Astrocyte (in vitro differentiated cells and primary cell): ENCODE measurements around the gene CERS3. TPM values are rescaled to one million over a fixed set of nuclear protein-coding genes. Genes with fewer than 3 reads are reported as not detected.

ENCODE experiments used
- DNase-seq: peaks from one replicate; pipeline ENCODE4 v3.0.0-alpha.2; 2010; ENCODE audit warnings: low read depth
- FAIRE-seq: peaks from 2 replicates; lab custom pipeline; 2011; peaks lifted over from hg19 to GRCh38; lab: Jason Lieb, UNC
- H2AFZ ChIP-seq: 2 replicates; pipeline ENCODE4 v1.6.0; 2012; ENCODE audit warnings: low read depth, low read length, inconsistent platforms
- H3K27ac ChIP-seq: 2 replicates; pipeline ENCODE4 v1.5.1; 2011; ENCODE audit warnings: low read depth, low read length, inconsistent platforms
- H3K27me3 ChIP-seq: 2 replicates; pipeline ENCODE4 v1.6.0; 2011; ENCODE audit warnings: low read length, inconsistent platforms; ENCODE audit not compliant: insufficient read depth
- H3K36me3 ChIP-seq: 2 replicates; pipeline ENCODE4 v1.5.1; 2011; ENCODE audit warnings: low read length, inconsistent platforms; ENCODE audit not compliant: insufficient read depth
- H3K4me1 ChIP-seq: 2 replicates; pipeline ENCODE4 v1.5.1; 2011; ENCODE audit warnings: low read length, inconsistent platforms; ENCODE audit not compliant: insufficient read depth
- H3K4me2 ChIP-seq: 2 replicates; pipeline ENCODE4 v1.6.0; 2012; ENCODE audit warnings: low read length, inconsistent platforms
- H3K4me3 ChIP-seq: 2 replicates; pipeline ENCODE4 v1.5.1; 2011; ENCODE audit warnings: low read depth, mild to moderate bottlenecking, low read length, inconsistent platforms; ENCODE audit not compliant: insufficient read depth
- H3K79me2 ChIP-seq: 2 replicates; pipeline ENCODE4 v1.6.0; 2012; ENCODE audit warnings: mild to moderate bottlenecking, low read length, inconsistent platforms; ENCODE audit not compliant: insufficient read depth
- H3K9ac ChIP-seq: 2 replicates; pipeline ENCODE4 v1.6.0; 2012; ENCODE audit warnings: mild to moderate bottlenecking, low read length, inconsistent platforms
- H3K9me3 ChIP-seq: 2 replicates; pipeline ENCODE4 v1.5.1; 2012; ENCODE audit warnings: low read depth, mild to moderate bottlenecking, low read length, inconsistent platforms; ENCODE audit not compliant: insufficient read depth
- H4K20me1 ChIP-seq: 2 replicates; pipeline ENCODE4 v1.6.0; 2012; ENCODE audit warnings: low read length, inconsistent platforms; ENCODE audit not compliant: insufficient read depth
- H3K27ac Mint-ChIP-seq: one replicate; pipeline ENCODE4 v1.8.0; 2021; ENCODE audit warnings: mild to moderate bottlenecking, mixed read lengths; ENCODE audit not compliant: unreplicated experiment
- H3K27me3 Mint-ChIP-seq: one replicate; pipeline ENCODE4 v1.8.0; 2021; ENCODE audit warnings: low read depth, mixed read lengths; ENCODE audit not compliant: unreplicated experiment
- H3K36me3 Mint-ChIP-seq: one replicate; pipeline ENCODE4 v1.8.0; 2021; ENCODE audit warnings: low read depth, mixed read lengths; ENCODE audit not compliant: unreplicated experiment
- H3K4me1 Mint-ChIP-seq: one replicate; pipeline ENCODE4 v1.8.0; 2021; ENCODE audit warnings: low read depth, mixed read lengths; ENCODE audit not compliant: unreplicated experiment
- H3K4me3 Mint-ChIP-seq: one replicate; pipeline ENCODE4 v1.8.0; 2021; ENCODE audit warnings: mild to moderate bottlenecking, moderate library complexity, mixed read lengths; ENCODE audit not compliant: unreplicated experiment
- H3K9me3 Mint-ChIP-seq: one replicate; pipeline ENCODE4 v1.8.0; 2021; ENCODE audit warnings: mild to moderate bottlenecking, mixed read lengths; ENCODE audit not compliant: unreplicated experiment
- CTCF ChIP-seq: IDR thresholded peaks from 2 replicates; pipeline ENCODE4 v1.5.1; 2011; ENCODE audit warnings: low read depth, mild to moderate bottlenecking, inconsistent platforms, low read length, moderate library complexity; ENCODE audit not compliant: insufficient read depth
- EZH2 ChIP-seq: IDR thresholded peaks from 2 replicates; pipeline ENCODE4 v1.6.1; 2012; ENCODE audit warnings: mild to moderate bottlenecking, low read length, inconsistent platforms; ENCODE audit not compliant: insufficient read depth
- total RNA-seq: library from RNA; stranded (reverse); gene quantifications from 2 replicates; pipeline ENCODE4 v1.2.1, GENCODE V29; 2021

The CERS3 gene
- total RNA-seq, 1 donor from 2014 or later: not detected

GRCh38 chr15:100525436-100525835 is 3.3 kb downstream of the CERS3 start:
- no peak overlapping the region for H3K9ac ChIP-seq
- FAIRE-seq (no peak), DNase-seq (no peak)
- H4K20me1 ChIP-seq: no peaks in the 10 kb centered on the region
- no peak overlapping the region for H3K4me2 ChIP-seq
- no peak overlapping the region for H2AFZ ChIP-seq
- Mint-ChIP-seq H3K4me1 (no peaks in the 10 kb centered on the region), H3K9me3 (peaks cover 2% of the 10 kb centered on the region), H3K4me3 (no peak overlapping the region), H3K36me3 (no peaks in the 10 kb centered on the region), H3K27ac (no peak overlapping the region), H3K27me3 (peaks cover 6% of the 10 kb centered on the region)
- H3K4me3 ChIP-seq: no peak overlapping the region
- no peaks in the 10 kb centered on the region for H3K36me3 ChIP-seq
- no peaks in the 10 kb centered on the region for H3K4me1 ChIP-seq
- no peaks in the 10 kb centered on the region for H3K27me3 ChIP-seq
- H3K79me2 ChIP-seq: no peaks in the 10 kb centered on the region
- TF ChIP-seq CTCF (no peak), EZH2 (no peak)
- H3K27ac ChIP-seq: no peak overlapping the region
- H3K9me3 ChIP-seq: peaks cover 3% of the 10 kb centered on the region

GRCh38 chr15:100524326-100524725 is 4.4 kb downstream of the CERS3 start:
- FAIRE-seq: no peak
- H3K27me3 Mint-ChIP-seq: peaks cover 8% of the 10 kb centered on the region
- no peaks in the 10 kb centered on the region for H3K36me3 ChIP-seq
- H3K4me1 Mint-ChIP-seq: no peaks in the 10 kb centered on the region
- H3K36me3 Mint-ChIP-seq: no peaks in the 10 kb centered on the region
- no peak overlapping the region for H3K27ac ChIP-seq
- H3K4me1 ChIP-seq: no peaks in the 10 kb centered on the region
- DNase-seq: no peak
- no peak for TF ChIP-seq CTCF
- TF ChIP-seq EZH2: no peak
- no peaks in the 10 kb centered on the region for H4K20me1 ChIP-seq
- no peak overlapping the region for H3K4me3 ChIP-seq
- H2AFZ ChIP-seq: no peak overlapping the region
- H3K27me3 ChIP-seq: no peaks in the 10 kb centered on the region
- H3K9me3 ChIP-seq: peaks cover 3% of the 10 kb centered on the region
- H3K9ac ChIP-seq: no peak overlapping the region
- H3K27ac Mint-ChIP-seq: no peak overlapping the region
- no peaks in the 10 kb centered on the region for H3K79me2 ChIP-seq
- H3K4me3 Mint-ChIP-seq: no peak overlapping the region
- H3K4me2 ChIP-seq: no peak overlapping the region
- H3K9me3 Mint-ChIP-seq: peaks cover 2% of the 10 kb centered on the region

DNA sequence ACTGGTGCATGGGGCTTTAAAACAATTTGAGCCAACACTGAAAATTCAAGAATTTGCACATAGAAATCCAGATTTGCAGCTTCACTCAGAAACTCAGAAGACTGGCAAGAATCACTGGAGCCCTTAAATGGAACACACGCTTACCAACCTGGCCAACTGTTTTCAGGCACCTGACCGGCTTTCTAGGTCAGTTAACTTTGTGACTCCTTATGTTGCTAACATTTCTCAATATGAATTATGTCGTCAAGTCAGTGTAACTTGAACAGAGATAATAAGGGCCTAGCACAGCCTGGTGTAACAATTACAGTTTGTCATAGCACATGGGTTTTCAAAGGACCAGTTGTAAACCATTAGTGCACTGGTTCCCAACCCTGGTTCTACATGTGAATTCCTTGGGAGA is 6.8 kb downstream of the CERS3 start:
- peaks cover 11% of the 10 kb centered on the region for H3K27me3 Mint-ChIP-seq
- Histone ChIP-seq H3K36me3 (no peaks in the 10 kb centered on the region), H3K4me2 (no peak overlapping the region), H3K4me3 (no peak overlapping the region), H3K27me3 (no peaks in the 10 kb centered on the region), H3K9ac (no peak overlapping the region), H4K20me1 (no peaks in the 10 kb centered on the region), H3K4me1 (no peaks in the 10 kb centered on the region), H2AFZ (no peak overlapping the region), H3K9me3 (peaks cover 3% of the 10 kb centered on the region), H3K79me2 (no peaks in the 10 kb centered on the region), H3K27ac (no peak overlapping the region)
- TF ChIP-seq EZH2 (no peak), CTCF (no peak)
- H3K4me3 Mint-ChIP-seq: no peak overlapping the region
- DNase-seq (no peak), FAIRE-seq (no peak)
- H3K9me3 Mint-ChIP-seq: peaks cover 2% of the 10 kb centered on the region
- no peak overlapping the region for H3K27ac Mint-ChIP-seq
- no peaks in the 10 kb centered on the region for H3K4me1 Mint-ChIP-seq
- H3K36me3 Mint-ChIP-seq: no peaks in the 10 kb centered on the region
